GM12873 (cell line): ENCODE data around the gene ALDH1B1.

Source experiments
- CTCF ChIP-seq: IDR thresholded peaks from 2 replicates; pipeline ENCODE4 v1.5.1; 2012; ENCODE audit warnings: low read depth, mild to moderate bottlenecking, moderate library complexity, low read length, control low read depth; ENCODE audit not compliant: insufficient read depth; ENCODE audit errors: missing control alignments

ALDH1B1 gene

GRCh38 chr9:38347271-38347671 lies 45.2 kb upstream of the ALDH1B1 start:
- TF ChIP-seq CTCF: no peak

GRCh38 chr9:38347946-38348345 lies 44.6 kb upstream of the ALDH1B1 start:
- no peak for TF ChIP-seq CTCF

GRCh38 chr9:38350529-38350928 lies 42.0 kb upstream of the ALDH1B1 start:
- TF ChIP-seq CTCF: no peak

GRCh38 chr9:38352530-38353328 lies 39.8 kb upstream of the ALDH1B1 start:
- TF ChIP-seq CTCF: no peak

GRCh38 chr9:38355115-38355514 lies 37.4 kb upstream of the ALDH1B1 start:
- no peak for TF ChIP-seq CTCF

- TF ChIP-seq CTCF: no peak
Measured at GRCh38 chr9:38355517-38356120, 36.9 kb upstream of the ALDH1B1 start.

- no peak for TF ChIP-seq CTCF
Measured at GRCh38 chr9:38356851-38357250, 35.7 kb upstream of the ALDH1B1 start.
